HG03060 (cell line): ENCODE measurements around the gene GCNT2.
"Not testable (repeated sequence)": the region's sequence is repeated elsewhere in the genome, so short reads cannot be mapped to it uniquely, and the experiment has no call there.

ENCODE experiments used
- ATAC-seq: cut with Tn5 transposase; IDR thresholded peaks from one replicate; pipeline ENCODE4 v1.9.1; 2021; ENCODE audit warnings: low read depth, moderate number of reproducible peaks; ENCODE audit not compliant: unreplicated experiment

The GCNT2 gene

DNA sequence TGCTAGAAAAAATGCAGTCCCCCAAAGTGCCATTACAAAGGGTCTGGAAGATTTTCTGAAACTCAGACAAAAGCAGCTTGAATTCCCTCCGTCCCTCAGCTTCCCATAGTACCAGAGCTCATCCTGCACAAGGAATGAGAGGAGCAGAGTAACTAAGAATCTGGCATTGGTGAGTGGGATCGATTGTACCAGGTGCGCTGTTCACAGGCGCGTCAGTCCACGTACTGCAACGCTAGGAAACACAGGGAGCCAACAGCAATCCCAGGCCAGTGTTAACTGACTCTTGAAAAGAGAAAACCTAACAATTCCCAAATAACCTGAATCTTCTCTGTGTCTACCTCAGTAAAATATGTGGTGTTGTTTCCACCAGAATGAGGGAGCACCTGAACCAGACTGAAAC is 77.9 kb downstream of the GCNT2 start:
- ATAC-seq = no peak

DNA sequence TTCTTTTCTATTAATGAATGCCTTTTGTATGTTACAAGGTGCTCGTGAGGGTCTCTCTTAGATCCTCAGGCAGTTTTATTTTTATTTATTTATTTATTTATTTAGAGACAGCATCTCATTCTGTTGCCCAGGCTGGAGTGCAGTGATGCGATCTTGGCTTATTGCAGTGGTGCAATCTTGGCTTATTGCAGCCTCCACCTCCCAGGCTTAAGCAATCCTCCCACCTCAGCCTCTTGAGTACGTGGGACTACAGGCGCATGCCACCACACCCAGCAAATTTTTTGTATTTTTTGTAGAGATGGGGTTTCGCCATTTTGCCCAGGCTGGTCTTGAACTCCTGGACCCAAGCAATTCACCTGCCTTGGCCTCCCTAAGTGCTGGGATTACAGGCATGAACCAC is 79.5 kb downstream of the GCNT2 start:
- not testable (repeated sequence) for ATAC-seq

DNA sequence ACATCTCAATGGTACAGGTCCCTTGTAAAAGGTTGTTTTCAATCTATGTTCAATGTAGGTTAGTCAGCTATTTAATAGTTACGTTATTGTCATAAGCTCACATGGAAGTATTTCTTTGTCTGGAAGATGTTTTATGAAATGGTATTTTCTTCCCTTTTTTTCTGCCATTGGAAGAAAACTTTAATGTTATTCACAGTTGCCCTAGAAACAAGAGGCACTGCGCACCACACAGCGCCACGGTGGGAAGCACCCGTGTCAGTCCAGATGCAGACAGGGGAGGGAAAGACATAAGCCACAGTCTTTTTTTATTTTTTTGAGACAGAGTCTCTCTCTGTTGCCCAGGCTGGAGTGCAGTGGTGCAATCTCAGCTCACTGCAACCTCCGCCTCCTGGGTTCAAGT is 82.1 kb downstream of the GCNT2 start:
- no peak for ATAC-seq

DNA sequence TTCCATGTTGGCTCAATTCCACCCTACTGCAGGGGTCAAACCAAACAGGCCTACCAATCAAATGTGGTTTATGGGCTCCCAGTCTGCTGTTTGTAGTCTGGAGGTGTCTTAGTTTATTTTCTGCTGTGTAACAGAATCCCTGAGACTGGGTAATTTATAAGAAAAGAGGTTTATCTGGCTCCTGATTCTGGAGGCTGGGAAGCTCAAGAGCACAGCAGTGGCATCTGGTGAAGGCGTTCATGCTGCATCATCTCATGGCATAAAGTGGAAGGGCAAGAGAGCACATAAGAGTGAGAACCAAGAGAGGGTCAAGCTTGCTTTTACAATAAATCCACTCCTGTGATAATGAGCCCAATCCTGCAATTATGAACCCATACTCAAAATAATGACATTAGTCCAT is 87.9 kb downstream of the GCNT2 start:
- ATAC-seq = no peak

DNA sequence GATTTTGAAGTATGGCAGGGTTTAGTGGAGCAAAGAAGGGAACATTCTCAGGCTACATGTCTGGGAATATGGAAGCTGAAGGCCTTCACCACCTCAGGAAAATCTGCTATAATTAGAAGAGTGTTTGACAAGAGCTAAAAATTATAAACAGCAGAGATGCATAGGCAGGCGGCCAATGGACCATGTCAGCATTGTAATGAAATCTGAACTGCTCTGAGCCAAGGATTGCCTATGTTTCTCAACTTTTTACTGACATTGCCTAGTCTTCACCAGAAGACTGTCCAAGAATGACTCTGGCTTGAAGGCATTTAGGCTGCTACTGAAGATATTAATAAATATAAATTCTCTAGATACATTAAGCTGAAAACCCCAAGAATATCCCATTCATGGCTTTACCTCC is 89.1 kb downstream of the GCNT2 start:
- ATAC-seq = no peak

DNA sequence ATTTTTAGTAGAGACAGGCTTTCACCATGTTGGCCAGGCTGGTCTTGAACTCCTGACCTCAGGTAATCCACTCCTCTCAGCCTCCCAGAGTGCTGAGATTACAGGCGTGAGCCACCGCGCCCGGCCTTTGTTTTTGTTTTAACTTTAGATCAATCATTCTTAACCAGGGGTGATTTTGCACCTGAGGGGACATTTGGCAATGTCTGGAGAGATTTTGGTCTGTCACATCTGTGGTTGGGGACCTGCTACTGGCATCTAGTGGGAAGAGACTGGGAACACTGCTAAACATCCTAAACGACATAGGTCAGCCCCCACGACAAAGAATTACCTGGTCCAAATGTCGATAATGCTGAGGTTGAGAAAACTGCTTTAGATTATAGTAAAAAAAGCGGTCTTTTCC is 91.0 kb downstream of the GCNT2 start:
- no peak for ATAC-seq

DNA sequence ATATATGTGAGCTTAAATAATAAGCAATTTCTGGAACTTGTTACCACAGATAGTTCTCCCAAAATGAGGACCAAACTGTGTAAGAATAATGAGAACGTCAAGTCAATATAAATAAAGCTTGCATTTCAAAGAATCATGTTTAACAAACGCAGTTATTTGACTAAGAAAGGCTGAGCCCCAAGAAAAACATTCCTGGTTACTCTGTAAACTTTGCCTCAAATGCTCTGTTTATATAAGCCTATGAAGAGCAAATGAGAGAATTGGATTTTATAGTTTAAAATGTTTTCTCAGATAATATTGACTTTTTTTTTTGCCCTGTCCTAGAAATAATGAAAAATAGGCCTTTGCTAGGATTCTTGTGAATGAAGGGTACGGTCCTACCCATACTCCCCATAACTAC is 91.9 kb downstream of the GCNT2 start:
- ATAC-seq = no peak

DNA sequence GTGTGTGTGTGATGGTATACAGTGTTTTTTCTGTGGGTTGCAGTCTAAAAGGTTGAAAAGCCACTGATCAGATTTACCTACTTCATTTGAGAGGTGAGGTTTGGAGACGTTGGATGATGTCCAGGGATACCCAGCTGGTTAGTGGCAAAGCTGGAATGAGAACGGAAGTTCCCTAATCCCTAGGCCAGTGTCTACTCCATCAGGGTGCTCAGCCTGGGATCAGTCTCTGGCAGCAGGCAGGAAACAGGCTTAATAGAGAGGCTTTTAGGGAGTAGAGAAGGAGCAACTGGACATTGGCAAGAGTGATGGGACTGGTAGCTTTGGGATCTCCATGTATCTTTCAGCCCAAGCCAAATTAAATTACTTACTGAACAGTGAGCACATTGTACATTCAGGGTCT is 92.6 kb downstream of the GCNT2 start:
- ATAC-seq = no peak

DNA sequence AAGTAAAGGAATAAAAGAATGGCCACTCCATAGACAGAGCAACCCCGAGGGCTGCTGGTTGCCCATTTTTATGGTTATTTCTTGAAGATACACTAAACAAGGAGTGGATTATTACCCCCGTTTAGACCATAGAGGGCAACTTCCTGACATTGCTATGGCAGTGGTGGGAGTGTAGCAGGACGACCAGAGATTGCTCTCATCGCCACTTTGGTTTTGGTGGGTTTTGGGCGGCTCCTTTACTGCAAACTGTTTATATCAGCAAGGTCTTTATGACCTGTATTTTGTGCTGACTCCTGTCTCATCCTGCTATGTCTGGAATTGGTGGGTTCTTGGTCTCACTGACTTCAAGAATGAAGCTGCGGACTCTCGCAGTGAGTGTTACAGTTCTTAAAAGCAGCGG is 94.5 kb downstream of the GCNT2 start:
- no peak for ATAC-seq

DNA sequence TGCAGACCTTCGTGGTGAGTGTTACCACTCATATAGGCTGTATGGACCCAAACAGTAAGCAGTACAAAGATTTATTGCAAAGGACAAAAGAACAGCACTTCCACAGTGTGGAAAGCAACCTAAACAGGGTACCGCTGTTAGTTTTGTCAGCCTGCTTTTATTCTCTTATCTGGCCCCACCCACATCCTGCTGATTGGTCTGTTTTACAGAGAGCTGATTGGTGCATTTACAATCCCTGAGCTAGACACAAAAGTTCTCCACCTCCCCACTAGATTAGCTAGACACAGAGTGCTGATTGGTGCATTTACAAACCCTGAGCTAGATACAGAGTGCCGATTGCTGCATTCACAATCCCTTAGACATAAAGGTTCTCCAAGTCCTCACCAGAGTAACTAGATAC is 95.1 kb downstream of the GCNT2 start:
- ATAC-seq = not testable (repeated sequence)

DNA sequence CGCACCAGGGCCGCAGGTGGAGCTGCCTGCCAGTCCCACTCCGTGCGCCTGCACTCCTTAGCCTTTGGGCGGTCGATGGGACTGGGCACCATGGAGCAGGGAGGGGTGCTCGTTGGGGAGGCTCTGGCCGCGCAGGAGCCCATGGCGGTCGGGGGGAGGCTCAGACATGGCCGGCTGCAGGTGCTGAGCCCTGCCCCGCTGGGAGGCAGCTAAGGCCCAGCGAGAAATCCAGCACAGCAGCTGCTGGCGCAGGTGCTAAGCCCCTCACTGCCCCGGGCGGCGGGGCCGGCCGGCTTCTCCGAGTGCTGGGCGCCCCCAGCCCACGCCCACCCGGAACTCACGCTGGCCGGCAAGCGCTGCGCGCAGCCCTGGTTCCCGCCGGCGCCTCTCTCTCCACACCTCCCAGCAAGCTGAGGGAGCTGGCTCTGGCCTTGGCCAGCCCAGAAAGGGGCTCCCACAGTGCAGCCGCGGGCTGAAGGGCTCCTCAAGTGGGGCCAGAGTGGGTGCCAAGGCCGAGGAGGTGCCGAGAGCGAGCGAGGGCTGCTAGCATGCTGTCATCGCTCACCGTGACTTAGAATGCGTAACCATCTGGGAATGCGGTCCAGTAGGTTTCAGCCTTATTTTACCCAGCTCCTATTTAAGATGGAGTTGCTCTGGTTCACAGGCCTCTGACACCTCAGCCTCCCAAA is 96.0 kb downstream of the GCNT2 start:
- no peak for ATAC-seq

DNA sequence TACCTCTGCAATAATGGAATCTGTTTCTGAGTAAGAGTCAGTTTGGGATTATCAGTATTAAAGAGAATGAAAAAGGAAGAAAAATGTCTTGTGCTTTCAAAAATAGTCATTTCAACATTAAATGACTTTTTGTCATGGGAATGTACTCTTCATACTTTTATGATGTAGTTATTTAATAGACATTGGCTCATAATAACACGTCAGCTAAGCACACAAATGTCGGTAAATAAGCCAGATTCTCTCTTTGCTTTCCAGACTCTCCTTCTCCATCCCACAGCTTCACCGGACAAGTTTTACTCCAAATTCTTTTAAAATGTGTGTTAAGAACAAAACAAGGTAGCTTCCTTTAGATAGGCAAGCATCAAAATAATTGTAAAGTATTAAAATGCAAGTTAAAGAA is 97.3 kb downstream of the GCNT2 start:
- ATAC-seq = no peak

DNA sequence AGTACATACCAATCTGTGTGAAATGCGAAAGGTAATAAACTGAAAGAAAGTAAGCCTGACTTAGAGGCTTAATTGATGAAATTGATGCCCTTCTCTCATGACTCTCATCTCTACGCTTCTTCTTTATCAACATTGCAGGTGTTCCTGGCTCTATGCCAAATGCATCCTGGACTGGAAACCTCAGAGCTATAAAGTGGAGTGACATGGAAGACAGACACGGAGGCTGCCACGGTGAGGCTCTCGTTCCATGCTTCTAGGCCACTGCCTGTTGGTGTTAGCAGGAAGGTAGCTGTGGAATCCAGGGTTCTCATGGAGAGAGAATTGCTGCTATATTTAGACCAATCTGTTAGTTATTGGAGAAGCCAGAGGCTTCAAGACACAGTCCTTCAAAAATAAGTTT is 100.1 kb downstream of the GCNT2 start:
- no peak for ATAC-seq

DNA sequence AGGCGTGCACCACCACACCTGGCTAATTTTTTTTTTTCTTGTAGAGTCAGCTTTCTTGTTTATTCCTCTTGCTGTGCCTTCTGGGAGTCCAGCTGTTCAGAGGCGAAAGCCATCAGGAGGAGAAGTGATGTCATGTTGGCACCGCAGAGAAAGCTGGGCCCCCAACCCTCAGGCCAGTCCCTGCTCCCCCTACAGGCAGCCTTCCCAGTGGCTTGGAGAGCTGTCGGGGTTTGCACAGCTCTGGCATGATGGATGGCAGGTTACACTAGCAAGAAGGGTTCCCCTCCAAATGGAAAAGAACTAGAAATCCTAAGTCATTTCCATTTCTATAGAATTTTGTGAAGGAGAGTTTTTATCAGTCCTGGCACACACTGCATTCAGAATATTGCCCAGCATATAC is 100.7 kb downstream of the GCNT2 start:
- no peak for ATAC-seq

DNA sequence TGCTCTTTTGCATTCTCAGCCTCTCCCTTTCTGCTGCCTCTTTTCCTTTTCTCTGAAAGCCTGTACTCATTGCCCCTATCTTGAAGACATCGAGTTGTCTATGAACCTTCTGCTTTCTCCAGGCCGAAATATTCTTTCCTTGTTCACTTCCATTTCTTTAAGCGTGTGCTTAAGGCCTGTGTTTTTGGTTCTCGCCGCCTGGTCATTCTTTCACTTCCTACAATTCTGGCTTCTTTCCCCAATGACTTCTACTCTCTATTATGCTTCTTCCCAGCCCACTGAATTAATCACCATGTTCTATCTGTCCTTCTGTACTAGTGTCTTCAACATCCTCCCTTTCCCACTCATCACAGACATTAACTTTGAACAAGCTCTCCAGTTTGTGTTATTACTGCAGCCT is 103.7 kb downstream of the GCNT2 start:
- ATAC-seq = no peak

DNA sequence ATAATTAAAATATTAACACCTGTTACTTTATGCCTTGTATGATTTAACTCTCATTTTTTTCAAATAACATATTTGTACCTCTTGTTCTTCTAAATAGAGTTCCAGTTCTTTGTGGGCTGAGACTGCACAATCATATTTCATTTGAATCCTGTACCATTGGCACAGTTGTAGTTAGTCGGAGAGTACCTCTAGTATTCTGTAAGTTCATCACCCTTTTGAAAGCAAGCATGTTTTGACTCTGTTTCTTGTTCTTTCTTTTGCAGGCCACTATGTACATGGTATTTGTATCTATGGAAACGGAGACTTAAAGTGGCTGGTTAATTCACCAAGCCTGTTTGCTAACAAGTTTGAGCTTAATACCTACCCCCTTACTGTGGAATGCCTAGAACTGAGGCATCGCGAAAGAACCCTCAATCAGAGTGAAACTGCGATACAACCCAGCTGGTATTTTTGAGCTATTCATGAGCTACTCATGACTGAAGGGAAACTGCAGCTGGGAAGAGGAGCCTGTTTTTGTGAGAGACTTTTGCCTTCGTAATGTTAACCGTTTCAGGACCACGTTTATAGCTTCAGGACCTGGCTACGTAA is 105.1 kb downstream of the GCNT2 start:
- ATAC-seq = no peak

DNA sequence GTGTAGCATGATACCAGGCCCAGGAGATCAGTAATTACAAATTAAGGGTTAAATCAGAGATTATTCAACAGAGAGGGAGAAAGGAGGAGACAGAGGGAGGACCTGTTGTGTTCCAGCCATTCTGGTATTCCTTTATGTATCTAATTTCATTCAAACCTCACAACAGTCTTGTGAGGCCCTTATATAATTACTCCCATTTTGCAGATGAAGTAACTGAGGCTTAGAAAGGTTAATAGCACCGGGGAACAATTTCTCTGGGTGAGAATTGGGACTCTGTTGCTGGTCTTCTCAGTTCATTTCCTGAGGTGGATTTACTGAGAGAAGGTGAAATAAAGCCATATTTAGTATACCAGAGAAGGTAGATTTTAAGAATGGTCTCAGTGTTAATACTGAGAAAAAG is 106.6 kb downstream of the GCNT2 start:
- ATAC-seq = no peak

DNA sequence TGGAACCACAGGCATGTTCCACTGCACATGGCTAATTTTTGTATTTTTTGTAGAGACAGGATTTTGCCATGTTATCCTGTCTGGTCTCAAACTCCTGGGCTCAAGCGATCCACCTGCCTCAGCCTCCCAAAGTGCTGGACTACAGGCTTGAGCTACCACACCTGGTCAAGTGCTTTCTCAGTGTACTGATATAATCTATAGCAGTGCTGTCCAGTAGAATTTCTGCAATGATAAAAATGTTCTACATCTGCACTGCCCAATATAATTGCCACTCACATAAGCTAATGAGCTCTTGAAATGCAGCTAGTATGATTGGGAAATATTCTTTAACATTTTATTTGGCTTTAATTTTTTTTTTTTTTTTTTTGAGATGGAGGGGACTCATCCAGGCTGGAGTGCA is 109.0 kb downstream of the GCNT2 start:
- ATAC-seq = no peak

DNA sequence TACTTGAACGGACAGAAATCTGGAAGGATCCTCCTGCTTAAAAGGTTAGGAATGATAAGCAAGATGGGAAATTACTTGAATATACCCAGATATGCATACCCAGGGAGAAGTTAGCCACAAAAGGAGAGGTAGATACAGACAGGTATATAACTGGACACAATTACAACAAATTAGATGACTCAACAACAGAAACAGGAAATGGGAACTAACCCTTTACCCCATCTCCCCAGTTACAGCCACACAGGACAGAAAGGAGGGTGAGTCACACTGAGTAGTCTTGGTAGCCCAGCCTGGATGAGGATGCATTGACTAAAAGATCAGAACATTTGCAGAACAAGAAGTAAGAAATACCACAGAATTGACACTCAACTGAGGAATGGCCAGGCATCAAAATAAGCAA is 112.1 kb downstream of the GCNT2 start:
- ATAC-seq = peak; percentile 98

DNA sequence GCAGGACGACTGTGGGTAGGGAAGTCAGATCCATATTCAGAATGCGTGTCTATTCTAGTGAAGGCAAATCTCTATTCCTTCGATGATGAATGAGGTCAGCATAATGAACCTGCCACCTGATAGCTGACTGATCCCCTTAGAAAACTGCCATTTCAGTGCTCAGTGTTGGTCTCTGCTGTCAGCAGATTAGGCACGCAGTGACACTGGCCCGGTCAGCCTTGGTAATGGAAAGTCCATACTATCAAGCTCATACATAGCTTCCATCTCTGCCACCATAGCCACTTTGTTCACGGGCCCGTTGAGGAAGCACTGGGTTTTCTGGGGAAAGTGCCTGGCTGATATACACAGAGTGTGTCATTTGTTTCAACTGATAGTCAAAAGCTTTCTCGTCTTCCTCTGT is 119.3 kb downstream of the GCNT2 start:
- no peak for ATAC-seq

DNA sequence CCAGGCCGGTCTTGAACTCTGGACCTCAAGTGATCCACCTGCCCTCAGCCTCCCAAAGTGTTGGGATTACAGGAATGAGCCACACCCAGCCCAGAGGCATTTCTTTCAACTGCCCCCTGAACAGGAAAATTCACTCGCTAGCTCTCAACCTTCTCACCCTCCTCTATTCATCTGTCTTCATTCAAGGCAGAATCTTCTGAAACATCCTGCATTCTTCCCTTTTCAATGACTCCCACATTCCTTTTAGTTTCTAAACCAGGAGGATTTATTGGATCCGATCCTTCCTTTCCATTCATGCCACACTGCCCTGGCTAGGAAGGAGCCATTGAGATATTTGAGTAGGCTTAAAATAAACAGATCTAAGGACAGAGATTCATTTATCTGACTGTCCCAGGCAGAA is 120.4 kb downstream of the GCNT2 start:
- ATAC-seq = no peak

DNA sequence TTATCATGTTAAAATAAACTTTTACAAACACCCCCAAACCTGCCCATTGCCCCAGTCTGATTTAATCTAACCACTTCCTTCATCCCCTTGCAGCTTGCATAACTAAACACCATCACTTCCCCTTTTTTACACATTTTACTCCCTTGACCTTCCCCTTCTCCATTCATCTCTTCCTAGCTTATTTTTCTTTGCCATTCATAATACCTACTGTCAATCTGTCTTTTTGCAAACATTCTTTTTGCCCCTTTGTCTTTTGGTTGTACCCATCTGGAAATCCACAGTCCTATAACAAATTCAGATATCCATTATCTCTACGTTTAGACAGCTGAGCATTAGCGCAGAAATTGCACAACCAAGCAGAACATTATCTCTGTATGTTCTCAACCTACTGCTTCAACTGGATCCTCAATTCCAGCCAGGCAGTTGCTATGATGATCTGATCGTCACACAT is 122.1 kb downstream of the GCNT2 start:
- ATAC-seq = peak; percentile 86

DNA sequence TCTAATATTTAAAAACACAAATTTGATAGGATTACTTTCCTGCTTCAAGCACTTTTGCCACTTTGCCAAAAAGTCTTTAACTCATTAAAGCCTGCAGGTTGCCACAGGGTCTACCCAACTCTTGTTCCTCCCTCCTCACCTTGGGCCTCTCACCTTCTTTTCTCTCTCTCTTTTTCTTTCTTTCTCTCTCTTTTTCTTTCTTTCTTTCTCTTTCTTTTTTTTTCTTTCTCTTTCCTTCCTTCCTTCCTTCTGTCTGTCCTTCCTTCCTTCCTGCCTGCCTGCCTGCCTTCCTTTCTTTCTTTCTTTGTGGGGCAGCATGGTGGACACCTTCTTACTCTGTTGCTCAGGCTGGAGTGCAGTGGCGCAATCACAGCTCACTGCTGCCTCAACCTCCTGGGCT is 123.1 kb downstream of the GCNT2 start:
- ATAC-seq = no peak
